HG03521 (cell line): ENCODE measurements around the gene CCDC85C.
"Not testable (repeated sequence)": the region's sequence is repeated elsewhere in the genome, so short reads cannot be mapped to it uniquely, and the experiment has no call there.

Source experiments
- ATAC-seq: cut with Tn5 transposase; IDR thresholded peaks from one replicate; pipeline ENCODE4 v1.9.1; 2021; ENCODE audit warnings: mild to moderate bottlenecking, moderate library complexity; ENCODE audit not compliant: unreplicated experiment

The CCDC85C gene

GRCh38 chr14:99603471-99604277 is at the start of gene CCDC85C:
Gene CCDC85C, minus strand, starts transcription at chr14:99604207. Its CDS starts 248 bp downstream, at chr14:99603959.
- no peak for ATAC-seq

GRCh38 chr14:99651953-99652746 is 48.1 kb upstream of the CCDC85C start:
- ATAC-seq, result no peak

GRCh38 chr14:99650189-99650588 is 46.2 kb upstream of the CCDC85C start:
- ATAC-seq, result no peak

- ATAC-seq, result no peak
Measured at GRCh38 chr14:99649643-99650042, 45.6 kb upstream of the CCDC85C start.

GRCh38 chr14:99649219-99649618 is 45.2 kb upstream of the CCDC85C start:
- ATAC-seq, result no peak

GRCh38 chr14:99648027-99648784 is 44.2 kb upstream of the CCDC85C start:
- ATAC-seq, result no peak

- no peak for ATAC-seq
Measured at GRCh38 chr14:99647411-99647810, 43.4 kb upstream of the CCDC85C start.

GRCh38 chr14:99645545-99646505 is 41.8 kb upstream of the CCDC85C start:
- no peak for ATAC-seq

- ATAC-seq, result no peak
Measured at GRCh38 chr14:99644723-99645544, 40.9 kb upstream of the CCDC85C start, which contains the start of gene HHIPL1. Gene HHIPL1, plus strand, starts transcription at chr14:99645129. Its CDS starts 79 bp downstream, at chr14:99645208.

- ATAC-seq, result no peak
Measured at GRCh38 chr14:99644035-99644587, 40.1 kb upstream of the CCDC85C start.

GRCh38 chr14:99643343-99643742 is 39.3 kb upstream of the CCDC85C start:
- no peak for ATAC-seq

- ATAC-seq, result not testable (repeated sequence)
Measured at GRCh38 chr14:99642771-99643170, 38.8 kb upstream of the CCDC85C start.

- ATAC-seq, result no peak
Measured at GRCh38 chr14:99637624-99638023, 33.6 kb upstream of the CCDC85C start.

GRCh38 chr14:99636487-99636886 is 32.5 kb upstream of the CCDC85C start:
- no peak for ATAC-seq

- no peak for ATAC-seq
Measured at GRCh38 chr14:99635116-99635515, 31.1 kb upstream of the CCDC85C start.

GRCh38 chr14:99634443-99634842 is 30.4 kb upstream of the CCDC85C start:
- ATAC-seq, result no peak

GRCh38 chr14:99633918-99634317 is 29.9 kb upstream of the CCDC85C start:
- no peak for ATAC-seq

- no peak for ATAC-seq
Measured at GRCh38 chr14:99633141-99633540, 29.1 kb upstream of the CCDC85C start.
